NCI-H774 (cell line): ENCODE results near the gene CIDEA.

ENCODE experiments used
- DNase-seq: peaks from one replicate; lab custom pipeline; 2025; lab: John Stamatoyannopoulos, UW

CIDEA gene

GRCh38 chr18:12274793-12275192 lies 20.6 kb downstream of the CIDEA start:
- no peak for DNase-seq

GRCh38 chr18:12276736-12277554 lies 22.8 kb downstream of the CIDEA start:
- no peak for DNase-seq

- DNase-seq: no peak
Observed at GRCh38 chr18:12278215-12278671, 24.1 kb downstream of the CIDEA start.

- DNase-seq: no peak
Observed at GRCh38 chr18:12278741-12279682, 24.9 kb downstream of the CIDEA start.

- DNase-seq: no peak
Observed at GRCh38 chr18:12279781-12280531, 25.8 kb downstream of the CIDEA start.

GRCh38 chr18:12281861-12282260 lies 27.7 kb downstream of the CIDEA start:
- DNase-seq: no peak

GRCh38 chr18:12282442-12283039 lies 28.4 kb downstream of the CIDEA start:
- DNase-seq: no peak

- DNase-seq: no peak
Observed at GRCh38 chr18:12283256-12283655, 29.1 kb downstream of the CIDEA start.

- no peak for DNase-seq
Observed at GRCh38 chr18:12283666-12284065, 29.5 kb downstream of the CIDEA start.

- no peak for DNase-seq
Observed at GRCh38 chr18:12287131-12287681, 33.0 kb downstream of the CIDEA start.

- no peak for DNase-seq
Observed at GRCh38 chr18:12287684-12288402, 33.7 kb downstream of the CIDEA start.

GRCh38 chr18:12288403-12288755 lies 34.2 kb downstream of the CIDEA start:
- DNase-seq: no peak

- no peak for DNase-seq
Observed at GRCh38 chr18:12290086-12290485, 35.9 kb downstream of the CIDEA start.

GRCh38 chr18:12291161-12291560 lies 37.0 kb downstream of the CIDEA start:
- no peak for DNase-seq

GRCh38 chr18:12291690-12292089 lies 37.5 kb downstream of the CIDEA start:
- DNase-seq: no peak

GRCh38 chr18:12293831-12294230 lies 39.7 kb downstream of the CIDEA start:
- no peak for DNase-seq

- no peak for DNase-seq
Observed at GRCh38 chr18:12295389-12296086, 41.4 kb downstream of the CIDEA start.

- DNase-seq: no peak
Observed at GRCh38 chr18:12296087-12296403, 41.9 kb downstream of the CIDEA start.

GRCh38 chr18:12296457-12296856 lies 42.3 kb downstream of the CIDEA start:
- DNase-seq: no peak

GRCh38 chr18:12299862-12300261 lies 45.7 kb downstream of the CIDEA start:
- DNase-seq: no peak
